Mammary epithelial cell (primary cell): ENCODE data around the gene CPOX.

Source experiments
- CTCF ChIP-seq, 2 donors: IDR thresholded peaks in 1 of 2; conservative IDR thresholded peaks in 1 of 2; 2 replicates each; pipeline ENCODE4 v1.5.1; 2011 to 2012; ENCODE audit warnings: inconsistent platforms in 2 of 2, low read length in 2 of 2, mild to moderate bottlenecking in 2 of 2, control low read depth in 1 of 2, low read depth in 1 of 2; ENCODE audit not compliant: insufficient read depth in 1 of 2; ENCODE audit errors: extremely low read depth in 1 of 2
- EZH2 ChIP-seq: IDR thresholded peaks from 2 replicates; pipeline ENCODE4 v1.6.1; 2012; ENCODE audit warnings: low read length, inconsistent platforms, borderline replicate concordance

- TF ChIP-seq CTCF (conservative IDR thresholded peaks at IDR 0.05 in 1 of 2, IDR thresholded peaks at IDR 0.05 in 1 of 2; ENCODE audit: extremely low read depth in 1 of 2, insufficient read depth in 1 of 2, low read depth in 1 of 2, low read length in 2 of 2), result no peak
- no peak for TF ChIP-seq EZH2
These were observed 42.6 kb downstream of the CPOX start for GRCh38 chr3:98550833-98551232.
